Urothelium cell line (cell line): ENCODE results near the gene ABLIM1.

Experiments
- DNase-seq: peaks from one replicate; pipeline ENCODE4 v3.0.0; 2011; ENCODE audit warnings: low spot score, mixed read lengths
- FAIRE-seq: peaks from 2 replicates; lab custom pipeline; 2011; peaks lifted over from hg19 to GRCh38; lab: Jason Lieb, UNC

ABLIM1 gene

GRCh38 chr10:114550756-114551635 is 107.1 kb downstream of the ABLIM1 start:
- DNase-seq (no peak), FAIRE-seq (no peak)

- DNase-seq (no peak), FAIRE-seq (no peak)
Measured at GRCh38 chr10:114548662-114549061, 109.4 kb downstream of the ABLIM1 start.

GRCh38 chr10:114547514-114547913 is 110.6 kb downstream of the ABLIM1 start:
- DNase-seq (no peak), FAIRE-seq (no peak)

- FAIRE-seq: no peak
- no peak for DNase-seq
Measured at GRCh38 chr10:114547056-114547455, 111.0 kb downstream of the ABLIM1 start.

GRCh38 chr10:114545819-114546218 is 112.3 kb downstream of the ABLIM1 start:
- no peak for DNase-seq

GRCh38 chr10:114545071-114545470 is 113.0 kb downstream of the ABLIM1 start:
- DNase-seq: no peak
- FAIRE-seq: no peak

More at GRCh38 chr10:114545819-114546218, 112.3 kb downstream of the ABLIM1 start:
- FAIRE-seq: no peak

- no peak for DNase-seq
- FAIRE-seq: no peak
Measured at GRCh38 chr10:114544045-114544659, 113.9 kb downstream of the ABLIM1 start.

- DNase-seq (no peak), FAIRE-seq (no peak)
Measured at GRCh38 chr10:114543456-114543855, 114.6 kb downstream of the ABLIM1 start.

GRCh38 chr10:114542373-114542772 is 115.7 kb downstream of the ABLIM1 start:
- FAIRE-seq: no peak
- DNase-seq: no peak

GRCh38 chr10:114541797-114542160 is 116.3 kb downstream of the ABLIM1 start:
- DNase-seq: no peak
- FAIRE-seq: no peak

- FAIRE-seq (no peak), DNase-seq (no peak)
Measured at GRCh38 chr10:114541081-114541796, 116.8 kb downstream of the ABLIM1 start.

- no peak for DNase-seq
- no peak for FAIRE-seq
Measured at GRCh38 chr10:114540236-114540635, 117.8 kb downstream of the ABLIM1 start.

GRCh38 chr10:114539623-114540022 is 118.5 kb downstream of the ABLIM1 start:
- FAIRE-seq: no peak
- no peak for DNase-seq

- DNase-seq (no peak), FAIRE-seq (no peak)
Measured at GRCh38 chr10:114538181-114538906, 119.7 kb downstream of the ABLIM1 start.

GRCh38 chr10:114537736-114538135 is 120.3 kb downstream of the ABLIM1 start:
- no peak for DNase-seq
- no peak for FAIRE-seq

- FAIRE-seq (no peak), DNase-seq (no peak)
Measured at GRCh38 chr10:114534571-114534981, 123.5 kb downstream of the ABLIM1 start.

- FAIRE-seq: no peak
- no peak for DNase-seq
Measured at GRCh38 chr10:114532226-114532625, 125.8 kb downstream of the ABLIM1 start.

GRCh38 chr10:114526504-114527238 is 131.4 kb downstream of the ABLIM1 start:
- DNase-seq: peak; percentile 90
- no peak for FAIRE-seq

- no peak for DNase-seq
- FAIRE-seq: no peak
Measured at GRCh38 chr10:114526126-114526503, 132.0 kb downstream of the ABLIM1 start.

- DNase-seq (no peak), FAIRE-seq (no peak)
Measured at GRCh38 chr10:114525368-114525949, 132.6 kb downstream of the ABLIM1 start.
